Measurements from ENCODE around the gene RAB8B. TPM values are rescaled to one million over a fixed set of nuclear protein-coding genes. Genes with fewer than 3 reads are reported as not detected.

The RAB8B gene
- total and polyA plus RNA-seq, 9 of the 15 experiments (the other 6 are each of a cell fraction or from before 2014, with no cell fraction given), result 7.8 to 32.1 (median 24.2) TPM

GRCh38 chr15:63189941-63190768, 749 bp downstream of the RAB8B start (continued):
- TF ChIP-seq ARID1B (IDR thresholded peaks at IDR 0.05) (peak; percentile 57), REST (IDR thresholded peaks at IDR 0.05; ENCODE audit: borderline replicate concordance) (no peak), REST (CRISPR knock-in tag; IDR thresholded peaks at IDR 0.05; ENCODE audit: low read depth) (no peak), ZNF146 (CRISPR knock-in tag; IDR thresholded peaks at IDR 0.05; ENCODE audit: unreplicated experiment) (no peak), ZNF445 (CRISPR knock-in tag; IDR thresholded peaks at IDR 0.05; ENCODE audit: low read depth) (no peak), ZNF695 (CRISPR knock-in tag; IDR thresholded peaks at IDR 0.05) (no peak), ZNF140 (CRISPR knock-in tag; IDR thresholded peaks at IDR 0.05) (no peak), CCAR2 (IDR thresholded peaks at IDR 0.05; ENCODE audit: low read depth, low read length) (no peak), CTBP1 (IDR thresholded peaks at IDR 0.05; ENCODE audit: borderline replicate concordance) (peak; percentile 79), ZNF444 (CRISPR knock-in tag; IDR thresholded peaks at IDR 0.05) (no peak), HNRNPL (IDR thresholded peaks at IDR 0.05; ENCODE audit: low read depth, low read length) (no peak), CAMTA2 (CRISPR knock-in tag; conservative IDR thresholded peaks at IDR 0.05) (no peak), IRF9 (tag; IDR thresholded peaks at IDR 0.05) (no peak)
- TF ChIP-seq, protein P1, sequence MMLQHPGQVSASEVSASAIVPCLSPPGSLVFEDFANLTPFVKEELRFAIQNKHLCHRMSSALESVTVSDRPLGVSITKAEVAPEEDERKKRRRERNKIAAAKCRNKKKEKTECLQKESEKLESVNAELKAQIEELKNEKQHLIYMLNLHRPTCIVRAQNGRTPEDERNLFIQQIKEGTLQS (IDR thresholded peaks at IDR 0.05), result no peak
- TF ChIP-seq, protein P1 (CRISPR knock-in tag; conservative IDR thresholded peaks at IDR 0.05), result no peak
- TF ChIP-seq, protein P2, sequence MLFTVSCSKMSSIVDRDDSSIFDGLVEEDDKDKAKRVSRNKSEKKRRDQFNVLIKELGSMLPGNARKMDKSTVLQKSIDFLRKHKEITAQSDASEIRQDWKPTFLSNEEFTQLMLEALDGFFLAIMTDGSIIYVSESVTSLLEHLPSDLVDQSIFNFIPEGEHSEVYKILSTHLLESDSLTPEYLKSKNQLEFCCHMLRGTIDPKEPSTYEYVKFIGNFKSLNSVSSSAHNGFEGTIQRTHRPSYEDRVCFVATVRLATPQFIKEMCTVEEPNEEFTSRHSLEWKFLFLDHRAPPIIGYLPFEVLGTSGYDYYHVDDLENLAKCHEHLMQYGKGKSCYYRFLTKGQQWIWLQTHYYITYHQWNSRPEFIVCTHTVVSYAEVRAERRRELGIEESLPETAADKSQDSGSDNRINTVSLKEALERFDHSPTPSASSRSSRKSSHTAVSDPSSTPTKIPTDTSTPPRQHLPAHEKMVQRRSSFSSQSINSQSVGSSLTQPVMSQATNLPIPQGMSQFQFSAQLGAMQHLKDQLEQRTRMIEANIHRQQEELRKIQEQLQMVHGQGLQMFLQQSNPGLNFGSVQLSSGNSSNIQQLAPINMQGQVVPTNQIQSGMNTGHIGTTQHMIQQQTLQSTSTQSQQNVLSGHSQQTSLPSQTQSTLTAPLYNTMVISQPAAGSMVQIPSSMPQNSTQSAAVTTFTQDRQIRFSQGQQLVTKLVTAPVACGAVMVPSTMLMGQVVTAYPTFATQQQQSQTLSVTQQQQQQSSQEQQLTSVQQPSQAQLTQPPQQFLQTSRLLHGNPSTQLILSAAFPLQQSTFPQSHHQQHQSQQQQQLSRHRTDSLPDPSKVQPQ (CRISPR knock-in tag; IDR thresholded peaks at IDR 0.05; ENCODE audit: borderline replicate concordance), result no peak
